ENCODE results near the gene ZDHHC14.

ZDHHC14 gene

GRCh38 chr6:157436944-157437336, 56.0 kb downstream of the ZDHHC14 start:
- TF ChIP-seq MAX (IDR thresholded peaks at IDR 0.05; ENCODE audit: low read depth, low read length): no peak
- no peak for TF ChIP-seq CTCF (IDR thresholded peaks at IDR 0.05; ENCODE audit: low read depth, low read length)
- TF ChIP-seq MYC (IDR thresholded peaks at IDR 0.05; ENCODE audit: low read depth, low read length): no peak
- no peak for TF ChIP-seq POLR2A (IDR thresholded peaks at IDR 0.05; ENCODE audit: extremely low read depth, insufficient read length)
- no peak overlapping the region for H3K4me3 ChIP-seq (ENCODE audit: low read depth, low read length)
- no peak for DNase-seq (ENCODE audit: low read depth)

GRCh38 chr6:157438611-157439111, 57.7 kb downstream of the ZDHHC14 start:
- H3K4me3 ChIP-seq (ENCODE audit: low read depth, low read length): no peak overlapping the region
- TF ChIP-seq MAX (IDR thresholded peaks at IDR 0.05; ENCODE audit: low read depth, low read length): no peak
- TF ChIP-seq CTCF (IDR thresholded peaks at IDR 0.05; ENCODE audit: low read depth, low read length): no peak
- TF ChIP-seq MYC (IDR thresholded peaks at IDR 0.05; ENCODE audit: low read depth, low read length): no peak
- no peak for TF ChIP-seq POLR2A (IDR thresholded peaks at IDR 0.05; ENCODE audit: extremely low read depth, insufficient read length)
- no peak for DNase-seq (ENCODE audit: low read depth)

GRCh38 chr6:157440171-157440570, 59.2 kb downstream of the ZDHHC14 start:
- no peak overlapping the region for H3K4me3 ChIP-seq (ENCODE audit: low read depth, low read length)
- DNase-seq (ENCODE audit: low read depth): no peak

GRCh38 chr6:157442291-157442690, 61.3 kb downstream of the ZDHHC14 start:
- peak; percentile 72 for DNase-seq (ENCODE audit: low read depth)
- H3K4me3 ChIP-seq (ENCODE audit: low read depth, low read length): no peak overlapping the region
- TF ChIP-seq MAX (IDR thresholded peaks at IDR 0.05; ENCODE audit: low read depth, low read length): no peak
- TF ChIP-seq CTCF (IDR thresholded peaks at IDR 0.05; ENCODE audit: low read depth, low read length): no peak
- no peak for TF ChIP-seq POLR2A (IDR thresholded peaks at IDR 0.05; ENCODE audit: extremely low read depth, insufficient read length)

More at GRCh38 chr6:157440171-157440570, 59.2 kb downstream of the ZDHHC14 start:
- no peak for TF ChIP-seq MYC (IDR thresholded peaks at IDR 0.05; ENCODE audit: low read depth, low read length)
- TF ChIP-seq CTCF (IDR thresholded peaks at IDR 0.05; ENCODE audit: low read depth, low read length): no peak

- TF ChIP-seq CTCF (IDR thresholded peaks at IDR 0.05; ENCODE audit: low read depth, low read length) (no peak), MAX (IDR thresholded peaks at IDR 0.05; ENCODE audit: low read depth, low read length) (no peak), MYC (IDR thresholded peaks at IDR 0.05; ENCODE audit: low read depth, low read length) (no peak), POLR2A (IDR thresholded peaks at IDR 0.05; ENCODE audit: extremely low read depth, insufficient read length) (no peak)
- DNase-seq (ENCODE audit: low read depth): peak; percentile 73
- H3K4me3 ChIP-seq (ENCODE audit: low read depth, low read length): no peak overlapping the region
Observed at GRCh38 chr6:157443066-157443800, 62.2 kb downstream of the ZDHHC14 start.

All from NB4 (cell line).